SK-N-SH (cell line): ENCODE data around the gene GUCY2F. TPM values are rescaled to one million over a fixed set of nuclear protein-coding genes. Genes with fewer than 3 reads are reported as not detected.

Source experiments
- CTCF ChIA-PET: fragments of 300-600, 350-600 bp; formaldehyde crosslinking; extraction: SDS; loops from one replicate; lab custom pipeline; 2021; lab: Yijun Ruan, JAX
- POLR2A ChIA-PET: fragments of 350-600 bp; sonication (Branson Sonifier 250); formaldehyde crosslinking; extraction: SDS; loops from one replicate; lab custom pipeline; 2020; ENCODE audit warnings: antibody characterized with exemption, inconsistent platforms; lab: Yijun Ruan, JAX
- DNase-seq: peaks from one replicate; pipeline ENCODE4 v3.0.0; 2012
- H2AFZ ChIP-seq: fragments of 200-600 bp; sonication (generic); 2 replicates; pipeline ENCODE4 v1.8.1; 2016; ENCODE audit warnings: antibody characterized with exemption, mild to moderate bottlenecking, low read depth
- H3F3A ChIP-seq: fragments of 200-600 bp; sonication (generic); replicated peaks from 2 replicates; pipeline ENCODE3; 2016; ENCODE audit warnings: antibody characterized with exemption, mild to moderate bottlenecking; ENCODE audit not compliant: insufficient read depth
- H3K27ac ChIP-seq, 2 experiments: fragments of 200-500 bp in 1 of 2; fragments of 200-600 bp in 1 of 2; sonication (Bioruptor generic) in 1 of 2; sonication (generic), shearing (Covaris generic) in 1 of 2; 2 replicates each; pipeline versions ENCODE4 v1.5.1 to v1.6.1; 2014 to 2016; ENCODE audit warnings: low read depth in 2 of 2, inconsistent platforms in 1 of 2, low read length in 1 of 2, mild to moderate bottlenecking in 1 of 2, mixed read lengths in 1 of 2
- H3K27me3 ChIP-seq: fragments of 200-600 bp; sonication (generic), shearing (Covaris generic); 2 replicates; pipeline ENCODE4 v1.6.1; 2016; ENCODE audit warnings: mixed run types; ENCODE audit not compliant: insufficient read depth
- H3K36me3 ChIP-seq, 2 experiments: fragments of 200-500 bp in 1 of 2; fragments of 200-600 bp in 1 of 2; sonication (Bioruptor generic) in 1 of 2; sonication (generic) in 1 of 2; replicated peaks in 1 of 2; 2 replicates each; pipeline versions ENCODE3 to v1.5.1; 2014 to 2016; ENCODE audit warnings: low read length in 1 of 2, mild to moderate bottlenecking in 1 of 2; ENCODE audit not compliant: insufficient read depth in 2 of 2, control insufficient read depth in 1 of 2
- H3K4me1 ChIP-seq, 2 experiments: fragments of 200-500 bp in 1 of 2; fragments of 200-600 bp in 1 of 2; sonication (Bioruptor generic) in 1 of 2; sonication (generic), shearing (Covaris generic) in 1 of 2; 2 replicates each; pipeline versions ENCODE4 v1.5.1 to v1.6.1; 2014 to 2016; ENCODE audit warnings: low read depth in 1 of 2, low read length in 1 of 2, mixed run types in 1 of 2; ENCODE audit not compliant: insufficient read depth in 2 of 2, control insufficient read depth in 1 of 2
- H3K4me2 ChIP-seq: fragments of 200-600 bp; sonication (generic), shearing (Covaris generic); 2 replicates; pipeline ENCODE4 v1.6.1; 2017; ENCODE audit warnings: mixed run types
- H3K4me3 ChIP-seq, 2 experiments: fragments of 200-500 bp in 1 of 2; fragments of 200-600 bp in 1 of 2; sonication (Bioruptor generic) in 1 of 2; sonication (generic), shearing (Covaris generic) in 1 of 2; 2 replicates each; pipeline versions ENCODE4 v1.5.1 to v1.8.1; 2014 to 2016; ENCODE audit warnings: low read depth in 2 of 2, inconsistent platforms in 1 of 2, low read length in 1 of 2, mild to moderate bottlenecking in 1 of 2, mixed read lengths in 1 of 2, moderate library complexity in 1 of 2
- H3K79me2 ChIP-seq: fragments of 200-600 bp; sonication (generic); 2 replicates; pipeline ENCODE4 v1.8.1; 2017; ENCODE audit warnings: mild to moderate bottlenecking; ENCODE audit not compliant: insufficient read depth
- H3K9ac ChIP-seq: fragments of 200-600 bp; sonication (generic); 2 replicates; pipeline ENCODE4 v1.6.1; 2017; ENCODE audit warnings: mixed run types
- H3K9me2 ChIP-seq: fragments of 200-600 bp; sonication (generic); 2 replicates; pipeline ENCODE4 v1.6.1; 2017; ENCODE audit warnings: mixed run types
- H3K9me3 ChIP-seq: fragments of 200-600 bp; sonication (generic); 2 replicates; pipeline ENCODE4 v1.6.1; 2017; ENCODE audit warnings: mixed run types, mild to moderate bottlenecking, moderate library complexity
- H4K20me1 ChIP-seq: fragments of 200-600 bp; sonication (generic); 2 replicates; pipeline ENCODE4 v1.6.1; 2017; ENCODE audit warnings: mild to moderate bottlenecking, mixed run types; ENCODE audit not compliant: insufficient read depth
- CHD2 ChIP-seq: fragments of 150-350 bp; IDR thresholded peaks from 2 replicates; pipeline ENCODE4 v1.6.1; 2018; ENCODE audit warnings: low read length; ENCODE audit not compliant: partially characterized antibody
- CTCF ChIP-seq: fragments of 200-600 bp; sonication (generic); IDR thresholded peaks from 2 replicates; pipeline ENCODE4 v1.6.1; 2017; ENCODE audit warnings: antibody characterized with exemption, mild to moderate bottlenecking, moderate library complexity
- ELF1 ChIP-seq: IDR thresholded peaks from 2 replicates; pipeline ENCODE4 v1.4.0; 2012
- EZH2phosphoT487 ChIP-seq: fragments of 200-600 bp; sonication (generic); IDR thresholded peaks from 2 replicates; pipeline ENCODE4 v1.6.1; 2017; ENCODE audit warnings: low read depth, mixed run types, mild to moderate bottlenecking, antibody characterized with exemption, moderate library complexity, borderline replicate concordance
- FOSL2 ChIP-seq: IDR thresholded peaks from 2 replicates; pipeline ENCODE4 v1.4.0; 2012; ENCODE audit warnings: low read depth, mild to moderate bottlenecking, moderate library complexity, borderline replicate concordance
- GABPA ChIP-seq: IDR thresholded peaks from 2 replicates; pipeline ENCODE4 v1.4.0; 2012; ENCODE audit warnings: low read depth, mild to moderate bottlenecking
- GATA2 ChIP-seq: sonication (generic); formaldehyde crosslinking; IDR thresholded peaks from 2 replicates; pipeline ENCODE4 v1.5.0; 2020; ENCODE audit warnings: mild to moderate bottlenecking, missing genetic modification reagents
- IRF3 ChIP-seq: fragments of 150-350 bp; IDR thresholded peaks from 2 replicates; pipeline ENCODE4 v1.6.1; 2016; ENCODE audit warnings: mild to moderate bottlenecking, low read depth, low read length
- MAX ChIP-seq: IDR thresholded peaks from 2 replicates; pipeline ENCODE4 v1.4.0; 2012; ENCODE audit warnings: low read depth
- MXI1 ChIP-seq: IDR thresholded peaks from 2 replicates; pipeline ENCODE4 v1.6.1; 2012; ENCODE audit warnings: mild to moderate bottlenecking, low read depth, low read length, improper control_type of control experiment
- NRF1 ChIP-seq: IDR thresholded peaks from 2 replicates; pipeline ENCODE4 v1.6.1; 2012; ENCODE audit warnings: low read depth, mild to moderate bottlenecking, low read length
- POLR2AphosphoS5 ChIP-seq: IDR thresholded peaks from 2 replicates; pipeline ENCODE4 v1.6.1; 2012; ENCODE audit warnings: low read depth, low read length
- RXRA ChIP-seq: IDR thresholded peaks from 2 replicates; pipeline ENCODE4 v1.4.0; 2012; ENCODE audit warnings: low read depth, mild to moderate bottlenecking, borderline replicate concordance
- TEAD4 ChIP-seq: IDR thresholded peaks from 2 replicates; pipeline ENCODE4 v1.4.0; 2012; ENCODE audit warnings: mild to moderate bottlenecking, borderline replicate concordance; ENCODE audit not compliant: insufficient read depth
- ZBTB33 ChIP-seq: IDR thresholded peaks from 2 replicates; pipeline ENCODE4 v1.4.0; 2012; ENCODE audit warnings: low read depth, borderline replicate concordance
- WGBS: methylation state at CpG from one replicate; pipeline ENCODE4 v1.1.6; 2017; ENCODE audit warnings: low lambda C conversion rate; 5-methylcytosine and 5-hydroxymethylcytosine counted together
- polyA plus RNA-seq, 3 experiments: library from polyadenylated mRNA; depleted of rRNA; stranded (reverse); fragments of >200 nt; gene quantifications; 2 replicates each; pipeline ENCODE4 v1.2.3, GENCODE V29; 2012

GUCY2F gene
- polyA plus RNA-seq, 1 of the 3 experiments (the other 2 are of a cell fraction), result not detected

- TF ChIP-seq GABPA, result no peak
- TF ChIP-seq GATA2, result no peak
Measured at GRCh38 chrX:109360301-109360700, 121.6 kb downstream of the GUCY2F start (continued).

- Histone ChIP-seq H4K20me1 (no peaks in the 10 kb centered on the region), H3K9me3 (no peaks in the 10 kb centered on the region), H3K36me3 (no peaks in the 10 kb centered on the region), H3F3A (no peaks in the 10 kb centered on the region), H3K4me3 (no peak overlapping the region), H3K4me1 (no peaks in the 10 kb centered on the region), H3K4me2 (no peak overlapping the region), H2AFZ (no peak overlapping the region), H3K27ac (no peak overlapping the region), H3K27me3 (no peaks in the 10 kb centered on the region; the same call in 1 of the 2 replicates), H3K9me2 (no peaks in the 10 kb centered on the region), H3K79me2 (no peaks in the 10 kb centered on the region), H3K9ac (no peak overlapping the region)
- TF ChIP-seq FOSL2 (no peak), MAX (no peak), CHD2 (no peak), MXI1 (no peak), CTCF (no peak), TEAD4 (no peak), ELF1 (no peak), ZBTB33 (no peak), EZH2phosphoT487 (no peak), POLR2AphosphoS5 (no peak), RXRA (no peak), NRF1 (no peak), IRF3 (no peak), GABPA (no peak)
- DNase-seq, result no peak
- CTCF ChIA-PET, result no interaction called here
- 10% methylated on average over 3 of the region's 3 CpGs for WGBS
- POLR2A ChIA-PET, result no interaction called here
Measured at GRCh38 chrX:109357706-109358105, 124.2 kb downstream of the GUCY2F start.
